Glutamatergic neuron (in vitro differentiated cells): ENCODE data around the gene IL20RA. TPM values are rescaled to one million over a fixed set of nuclear protein-coding genes. Genes with fewer than 3 reads are reported as not detected.
"Not testable (repeated sequence)": the region's sequence is repeated elsewhere in the genome, so short reads cannot be mapped to it uniquely, and the experiment has no call there.

Experiments
- DNase-seq: peaks from one replicate; pipeline ENCODE4 v3.0.0; 2022
- H3K27ac Mint-ChIP-seq: one replicate; pipeline ENCODE4 v1.8.0; 2020; ENCODE audit warnings: mild to moderate bottlenecking, mixed read lengths, inconsistent platforms; ENCODE audit not compliant: unreplicated experiment
- H3K27me3 Mint-ChIP-seq: one replicate; pipeline ENCODE4 v1.8.0; 2020; ENCODE audit warnings: mild to moderate bottlenecking, moderate library complexity, mixed read lengths, inconsistent platforms; ENCODE audit not compliant: unreplicated experiment
- H3K36me3 Mint-ChIP-seq: one replicate; pipeline ENCODE4 v1.8.0; 2020; ENCODE audit warnings: mild to moderate bottlenecking, mixed read lengths, inconsistent platforms; ENCODE audit not compliant: unreplicated experiment
- H3K4me1 Mint-ChIP-seq: one replicate; pipeline ENCODE4 v1.8.0; 2020; ENCODE audit warnings: mild to moderate bottlenecking, low read depth, mixed read lengths, inconsistent platforms; ENCODE audit not compliant: unreplicated experiment
- H3K4me3 Mint-ChIP-seq: one replicate; pipeline ENCODE4 v1.8.0; 2020; ENCODE audit warnings: mild to moderate bottlenecking, mixed read lengths, inconsistent platforms; ENCODE audit not compliant: unreplicated experiment
- H3K9me3 Mint-ChIP-seq: one replicate; pipeline ENCODE4 v1.8.0; 2020; ENCODE audit warnings: mild to moderate bottlenecking, moderate library complexity, mixed read lengths, inconsistent platforms; ENCODE audit not compliant: unreplicated experiment
- total RNA-seq: library from RNA; stranded (reverse); fragmentation: NEBNext Ultra II Directional; extraction: Animal tissue kit (Norgen Biotek cat#: 25700); gene quantifications from one replicate; pipeline ENCODE4 v1.2.1, GENCODE V29; 2021; ENCODE audit not compliant: unreplicated experiment
- TF ChIP-seq, protein P1 (sequence below): fragments of 200-600 bp; sonication (generic); IDR thresholded peaks from one replicate; pipeline ENCODE4 v1.5.0; 2021; ENCODE audit not compliant: partially characterized antibody, unreplicated experiment

IL20RA gene
- total RNA-seq, 1 donor from 2014 or later: not detected

DNA sequence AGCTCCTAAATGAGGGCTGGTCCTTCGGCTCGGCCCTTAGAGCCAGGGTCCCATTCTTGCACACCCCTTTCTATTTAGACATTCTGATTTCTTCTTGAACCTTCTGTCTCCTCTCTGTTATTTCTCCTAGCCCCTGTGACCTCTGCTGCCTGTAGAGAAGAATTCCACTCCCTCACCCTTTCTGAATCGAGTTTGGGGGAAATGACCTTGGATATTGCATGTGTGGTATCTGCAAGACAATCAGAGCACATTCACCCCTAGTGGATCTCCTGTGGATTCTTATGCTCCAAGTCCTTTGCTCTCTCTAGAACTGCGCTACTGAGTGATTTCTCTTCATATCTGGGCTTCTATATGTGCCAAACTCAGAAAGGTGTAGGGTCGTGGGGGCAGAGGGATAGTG lies 67.7 kb downstream of the IL20RA start:
- Mint-ChIP-seq H3K9me3 (no peaks in the 10 kb centered on the region), H3K4me1 (peaks cover 20% of the 10 kb centered on the region)
- TF ChIP-seq, protein P1, sequence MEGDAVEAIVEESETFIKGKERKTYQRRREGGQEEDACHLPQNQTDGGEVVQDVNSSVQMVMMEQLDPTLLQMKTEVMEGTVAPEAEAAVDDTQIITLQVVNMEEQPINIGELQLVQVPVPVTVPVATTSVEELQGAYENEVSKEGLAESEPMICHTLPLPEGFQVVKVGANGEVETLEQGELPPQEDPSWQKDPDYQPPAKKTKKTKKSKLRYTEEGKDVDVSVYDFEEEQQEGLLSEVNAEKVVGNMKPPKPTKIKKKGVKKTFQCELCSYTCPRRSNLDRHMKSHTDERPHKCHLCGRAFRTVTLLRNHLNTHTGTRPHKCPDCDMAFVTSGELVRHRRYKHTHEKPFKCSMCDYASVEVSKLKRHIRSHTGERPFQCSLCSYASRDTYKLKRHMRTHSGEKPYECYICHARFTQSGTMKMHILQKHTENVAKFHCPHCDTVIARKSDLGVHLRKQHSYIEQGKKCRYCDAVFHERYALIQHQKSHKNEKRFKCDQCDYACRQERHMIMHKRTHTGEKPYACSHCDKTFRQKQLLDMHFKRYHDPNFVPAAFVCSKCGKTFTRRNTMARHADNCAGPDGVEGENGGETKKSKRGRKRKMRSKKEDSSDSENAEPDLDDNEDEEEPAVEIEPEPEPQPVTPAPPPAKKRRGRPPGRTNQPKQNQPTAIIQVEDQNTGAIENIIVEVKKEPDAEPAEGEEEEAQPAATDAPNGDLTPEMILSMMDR: no peak

DNA sequence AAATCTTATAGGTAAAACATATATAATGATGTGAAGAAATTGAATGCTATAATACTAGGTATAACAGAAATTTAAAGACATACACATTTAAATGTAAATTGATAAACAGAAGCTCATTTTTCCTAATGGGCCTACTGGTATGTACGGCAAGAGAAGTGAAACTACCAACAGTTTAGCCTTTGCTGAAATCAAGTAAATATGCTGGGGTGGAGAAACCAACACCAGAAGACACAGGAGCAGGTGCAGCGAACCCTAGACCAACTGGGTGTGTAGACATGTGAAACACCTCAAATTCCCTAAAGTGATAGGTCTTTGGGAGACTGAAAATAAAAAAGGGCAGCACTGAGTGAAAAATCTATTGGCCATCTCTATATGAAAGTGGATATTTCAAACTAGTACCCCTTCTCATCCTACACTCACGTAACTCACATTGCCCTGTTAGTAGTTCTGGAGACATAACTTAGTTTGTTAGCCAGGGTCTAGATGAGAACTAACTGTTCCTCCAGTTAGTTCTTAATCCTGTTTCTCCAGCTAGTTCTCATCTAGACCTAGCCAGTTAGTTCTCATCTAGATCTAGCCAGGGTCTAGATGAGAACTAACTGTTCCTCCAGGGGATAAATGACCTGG lies 69.6 kb downstream of the IL20RA start:
- TF ChIP-seq, protein P1: no peak
- Mint-ChIP-seq H3K4me3 (no peak overlapping the region), H3K4me1 (peaks cover 17% of the 10 kb centered on the region), H3K27ac (no peak overlapping the region), H3K36me3 (no peaks in the 10 kb centered on the region), H3K27me3 (peaks cover 7% of the 10 kb centered on the region), H3K9me3 (no peaks in the 10 kb centered on the region)
- DNase-seq: no peak

More for the DNA sequence above, 67.7 kb downstream of the IL20RA start:
- no peaks in the 10 kb centered on the region for H3K36me3 Mint-ChIP-seq
- no peak overlapping the region for H3K4me3 Mint-ChIP-seq
- H3K27ac Mint-ChIP-seq: no peak overlapping the region
- no peak for DNase-seq
- peaks cover 7% of the 10 kb centered on the region for H3K27me3 Mint-ChIP-seq

GRCh38 chr6:136973781-136974180 lies 71.0 kb downstream of the IL20RA start:
- not testable (repeated sequence) for H3K36me3 Mint-ChIP-seq, H3K4me1 Mint-ChIP-seq, H3K27me3 Mint-ChIP-seq, H3K4me3 Mint-ChIP-seq, H3K27ac Mint-ChIP-seq, H3K9me3 Mint-ChIP-seq, DNase-seq

- Mint-ChIP-seq H3K36me3 (no peaks in the 10 kb centered on the region), H3K4me1 (peaks cover 10% of the 10 kb centered on the region)
Observed at GRCh38 chr6:136971609-136972008, 73.2 kb downstream of the IL20RA start.

GRCh38 chr6:136969930-136970329 lies 74.8 kb downstream of the IL20RA start:
- H3K4me3 Mint-ChIP-seq: no peak overlapping the region
- peaks cover 2% of the 10 kb centered on the region for H3K27me3 Mint-ChIP-seq
- no peaks in the 10 kb centered on the region for H3K9me3 Mint-ChIP-seq

More at GRCh38 chr6:136971609-136972008, 73.2 kb downstream of the IL20RA start:
- Mint-ChIP-seq H3K9me3 (no peaks in the 10 kb centered on the region), H3K27me3 (peaks cover 4% of the 10 kb centered on the region), H3K27ac (no peak overlapping the region), H3K4me3 (no peak overlapping the region)
- no peak for DNase-seq
- TF ChIP-seq, protein P1: no peak

More at GRCh38 chr6:136969930-136970329, 74.8 kb downstream of the IL20RA start:
- no peak for DNase-seq
- no peaks in the 10 kb centered on the region for H3K36me3 Mint-ChIP-seq
- TF ChIP-seq, protein P1: no peak
- peaks cover 13% of the 10 kb centered on the region for H3K4me1 Mint-ChIP-seq
- H3K27ac Mint-ChIP-seq: no peak overlapping the region
